ENCODE measurements around the gene GSTT4.
A peak's percentile ranks its signal among the peaks of the same experiment; 100 is the strongest.

DNA sequence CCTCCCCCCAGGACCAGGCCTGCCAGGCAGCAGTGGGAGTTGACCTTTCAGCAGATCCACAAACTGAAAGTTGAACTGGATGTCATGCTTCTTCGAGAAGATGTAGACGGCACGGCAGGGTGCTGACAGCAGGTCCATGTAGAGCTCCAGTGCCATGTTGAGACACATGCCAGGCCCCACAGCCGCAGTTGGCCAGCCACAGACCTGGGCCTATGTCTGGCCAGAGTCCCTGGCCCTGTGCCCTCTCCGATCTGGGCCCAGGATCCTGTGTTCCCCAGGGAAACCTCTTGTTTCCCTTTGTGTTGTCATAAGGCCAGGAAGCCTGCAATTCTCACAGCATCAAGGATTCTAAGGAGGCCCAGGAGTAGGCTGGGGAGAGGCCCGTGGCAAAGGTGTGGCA is at the start of gene GSTT4:
- TF ChIP-seq, protein P1, sequence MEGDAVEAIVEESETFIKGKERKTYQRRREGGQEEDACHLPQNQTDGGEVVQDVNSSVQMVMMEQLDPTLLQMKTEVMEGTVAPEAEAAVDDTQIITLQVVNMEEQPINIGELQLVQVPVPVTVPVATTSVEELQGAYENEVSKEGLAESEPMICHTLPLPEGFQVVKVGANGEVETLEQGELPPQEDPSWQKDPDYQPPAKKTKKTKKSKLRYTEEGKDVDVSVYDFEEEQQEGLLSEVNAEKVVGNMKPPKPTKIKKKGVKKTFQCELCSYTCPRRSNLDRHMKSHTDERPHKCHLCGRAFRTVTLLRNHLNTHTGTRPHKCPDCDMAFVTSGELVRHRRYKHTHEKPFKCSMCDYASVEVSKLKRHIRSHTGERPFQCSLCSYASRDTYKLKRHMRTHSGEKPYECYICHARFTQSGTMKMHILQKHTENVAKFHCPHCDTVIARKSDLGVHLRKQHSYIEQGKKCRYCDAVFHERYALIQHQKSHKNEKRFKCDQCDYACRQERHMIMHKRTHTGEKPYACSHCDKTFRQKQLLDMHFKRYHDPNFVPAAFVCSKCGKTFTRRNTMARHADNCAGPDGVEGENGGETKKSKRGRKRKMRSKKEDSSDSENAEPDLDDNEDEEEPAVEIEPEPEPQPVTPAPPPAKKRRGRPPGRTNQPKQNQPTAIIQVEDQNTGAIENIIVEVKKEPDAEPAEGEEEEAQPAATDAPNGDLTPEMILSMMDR (conservative IDR thresholded peaks at IDR 0.05) = no peak
- TF ChIP-seq ZFX (IDR thresholded peaks at IDR 0.05) = peak; percentile 62; the same call in 1 of the 2 replicates
